ENCODE results near the gene MED13.
A peak's percentile ranks its signal among the peaks of the same experiment; 100 is the strongest.
"Not testable (repeated sequence)": the region's sequence is repeated elsewhere in the genome, so short reads cannot be mapped to it uniquely, and the experiment has no call there.

The MED13 gene

GRCh38 chr17:61927208-61928100, 137.6 kb downstream of the MED13 start, which contains the start of gene INTS2:
Gene INTS2, minus strand, starts transcription at chr17:61927982. Its CDS starts 1,338 bp downstream, at chr17:61926644.
- Histone ChIP-seq H3K4me3 (replicated peaks; ENCODE audit: insufficient read depth, low read length) (peak within 1 kb of the TSS; percentile 50), H3K27ac (replicated peaks) (peak within 1 kb of the TSS; percentile 81), H3K27me3 (ENCODE audit: insufficient read depth, poor library complexity, severe bottlenecking) (no peaks in the 10 kb centered on the region)
- TF ChIP-seq REST (IDR thresholded peaks at IDR 0.05; ENCODE audit: insufficient replicate concordance, low read depth) (peak; percentile 32), CTCF (IDR thresholded peaks at IDR 0.05; ENCODE audit: insufficient read depth, low read length) (no peak), GABPA (IDR thresholded peaks at IDR 0.05; ENCODE audit: low read depth) (no peak), POLR2AphosphoS5 (IDR thresholded peaks at IDR 0.05; ENCODE audit: low read depth) (peak; percentile 92), SPI1 (IDR thresholded peaks at IDR 0.05; ENCODE audit: borderline replicate concordance, low read depth) (0 out of 2 replicates have a peak, but pooled peaks have one; percentile 5)
- DNase-seq (ENCODE audit: low read depth in 1 of 2, low spot score in 1 of 2), result peak; percentile 89 to 95

GRCh38 chr17:61926826-61927207, 138.3 kb downstream of the MED13 start:
- Histone ChIP-seq H3K4me3 (replicated peaks; ENCODE audit: insufficient read depth, low read length) (peak overlapping the region; percentile 50), H3K27me3 (ENCODE audit: insufficient read depth, poor library complexity, severe bottlenecking) (no peaks in the 10 kb centered on the region), H3K27ac (replicated peaks) (peak overlapping the region; percentile 81)
- TF ChIP-seq CTCF (IDR thresholded peaks at IDR 0.05; ENCODE audit: insufficient read depth, low read length), result no peak
- no peak for TF ChIP-seq POLR2AphosphoS5 (IDR thresholded peaks at IDR 0.05; ENCODE audit: low read depth)
- TF ChIP-seq GABPA (IDR thresholded peaks at IDR 0.05; ENCODE audit: low read depth), result no peak
- no peak for TF ChIP-seq SPI1 (IDR thresholded peaks at IDR 0.05; ENCODE audit: borderline replicate concordance, low read depth)
- TF ChIP-seq REST (IDR thresholded peaks at IDR 0.05; ENCODE audit: insufficient replicate concordance, low read depth), result no peak
- DNase-seq (ENCODE audit: low read depth in 1 of 2, low spot score in 1 of 2), result no peak

- H3K27me3 ChIP-seq (ENCODE audit: insufficient read depth, poor library complexity, severe bottlenecking); H3K4me3 ChIP-seq (replicated peaks; ENCODE audit: insufficient read depth, low read length); DNase-seq (ENCODE audit: low read depth in 1 of 2, low spot score in 1 of 2); H3K27ac ChIP-seq (replicated peaks): not testable (repeated sequence)
Measured at GRCh38 chr17:61915162-61915561, 149.9 kb downstream of the MED13 start.

- TF ChIP-seq CTCF (IDR thresholded peaks at IDR 0.05; ENCODE audit: insufficient read depth, low read length) (no peak), REST (IDR thresholded peaks at IDR 0.05; ENCODE audit: insufficient replicate concordance, low read depth) (no peak), POLR2AphosphoS5 (IDR thresholded peaks at IDR 0.05; ENCODE audit: low read depth) (no peak), GABPA (IDR thresholded peaks at IDR 0.05; ENCODE audit: low read depth) (no peak), SPI1 (IDR thresholded peaks at IDR 0.05; ENCODE audit: borderline replicate concordance, low read depth) (no peak)
Measured at GRCh38 chr17:61908292-61909037, 156.6 kb downstream of the MED13 start.

More at GRCh38 chr17:61908292-61909037, 156.6 kb downstream of the MED13 start:
- DNase-seq (ENCODE audit: low read depth in 1 of 2, low spot score in 1 of 2), result no peak
- Histone ChIP-seq H3K27ac (replicated peaks) (no peak overlapping the region), H3K27me3 (ENCODE audit: insufficient read depth, poor library complexity, severe bottlenecking) (no peaks in the 10 kb centered on the region), H3K4me3 (replicated peaks; ENCODE audit: insufficient read depth, low read length) (no peak overlapping the region)

Data from HL-60 (cell line).